Sigmoid colon (tissue), 7 donors: ENCODE results near the gene FBXO44. TPM values are rescaled to one million over a fixed set of nuclear protein-coding genes. Genes with fewer than 3 reads are reported as not detected.

Experiments
- DNase-seq: peaks from one replicate; pipeline ENCODE4 v3.0.0-alpha.2; 2019
- H3K27ac ChIP-seq, 4 donors: fragments of 200-600 bp; sonication (generic); one replicate each; pipeline ENCODE4 v1.5.1; 2016 to 2019; ENCODE audit warnings: mild to moderate bottlenecking in 1 of 4
- H3K27me3 ChIP-seq, 3 donors: fragments of 200-600 bp; sonication (generic); one replicate each; pipeline ENCODE4 v1.5.1; 2019; ENCODE audit warnings: mild to moderate bottlenecking in 1 of 3
- H3K36me3 ChIP-seq, 4 donors: fragments of 200-600 bp; sonication (generic); one replicate each; pipeline ENCODE4 v1.5.1; 2016 to 2019
- H3K4me1 ChIP-seq, 4 donors: fragments of 200-600 bp; sonication (generic); one replicate each; pipeline ENCODE4 v1.5.1; 2017 to 2019
- H3K4me3 ChIP-seq, 4 donors: fragments of 200-600 bp; sonication (generic); one replicate each; pipeline ENCODE4 v1.5.1; 2017 to 2019; ENCODE audit warnings: mild to moderate bottlenecking in 2 of 4, moderate library complexity in 1 of 4
- H3K9me3 ChIP-seq, 4 donors: fragments of 200-600 bp in 3 of 4; sonication (generic) in 3 of 4; one replicate each; pipeline versions ENCODE4 v1.5.1 to v1.6.1; 2013 to 2019
- EP300 ChIP-seq, 4 donors: sonication (generic); formaldehyde crosslinking; IDR thresholded peaks; one replicate each; pipeline ENCODE4 v1.6.1; 2017; ENCODE audit warnings: antibody characterized with exemption in 4 of 4
- POLR2A ChIP-seq, 2 donors: fragments of 450-650 bp; IDR thresholded peaks; one replicate each; pipeline ENCODE4 v1.6.1; 2016; ENCODE audit warnings: antibody characterized with exemption in 2 of 2, mild to moderate bottlenecking in 2 of 2, moderate library complexity in 2 of 2
- POLR2AphosphoS5 ChIP-seq, 4 donors: sonication (generic); formaldehyde crosslinking; IDR thresholded peaks; one replicate each; pipeline ENCODE4 v1.6.1; 2017; ENCODE audit warnings: antibody characterized with exemption in 4 of 4
- WGBS, 2 donors: extraction: QIAGEN DNeasy Blood & Tissue Kit; methylation state at CpG; one replicate each; pipeline ENCODE4 v1.1.7; 2013; 5-methylcytosine and 5-hydroxymethylcytosine counted together
- intact Hi-C: fragments of 100-400 bp; cut with DNase I; formaldehyde crosslinking; loops from one replicate; pipeline ENCODE4 v1.15.1; 2023
- polyA plus RNA-seq, 3 donors: library from polyadenylated mRNA; stranded (reverse); fragments of 200-250 nt; gene quantifications; one replicate each; pipeline ENCODE4 v1.2.3, GENCODE V29; 2013
- total RNA-seq, 4 donors: library from RNA; depleted of rRNA; stranded (reverse); fragments of >200 nt; gene quantifications; one replicate each; pipeline ENCODE4 v1.1.0, GENCODE V29; 2016
- TF ChIP-seq, protein P1 (sequence below), 4 experiments: fragments of 450-650 bp in 3 of 4; fragments of 200-600 bp in 1 of 4; IDR thresholded peaks; one replicate each; pipeline ENCODE4 v1.5.1; 2016 to 2019; ENCODE audit warnings: antibody characterized with exemption in 4 of 4, mild to moderate bottlenecking in 3 of 4, moderate library complexity in 2 of 4
- donor health status: healthy with polysubstance abuse.
- donor health status: Bipolar disorder and iron deficiency.
- donor health status: healthy.

Gene FBXO44
- total and polyA plus RNA-seq, 7 donors: 1.6 to 27.3 (median 14.2) TPM

DNA sequence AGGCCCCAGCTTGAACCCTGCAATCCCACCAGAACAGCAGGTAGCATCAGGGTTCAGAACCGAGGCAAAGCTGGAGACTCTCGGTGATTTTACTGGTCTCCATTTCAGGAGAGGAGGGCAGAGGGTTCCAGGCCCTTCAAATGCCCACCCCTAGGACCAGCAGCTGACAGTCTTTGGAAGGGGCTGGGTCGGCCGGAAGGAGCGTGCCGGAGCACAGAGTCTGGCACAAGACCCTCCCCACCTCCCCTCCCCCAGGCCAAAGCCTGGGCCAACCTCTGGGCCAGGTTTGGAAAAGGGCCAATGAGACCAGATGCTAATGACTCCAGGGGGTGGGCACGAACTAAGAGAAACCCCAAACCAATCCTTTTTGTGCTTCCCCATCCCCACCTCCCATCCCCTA lies 7.3 kb upstream of the FBXO44 start:
- Histone ChIP-seq H3K27ac (no peak overlapping the region), H3K4me3 (no peak overlapping the region), H3K4me1 (peaks cover 0 to 31% (median 26%) of the 10 kb centered on the region in 4 donors), H3K27me3 (peaks cover 7 to 39% (median 32%) of the 10 kb centered on the region in 3 donors), H3K9me3 (no peaks in the 10 kb centered on the region), H3K36me3 (no peaks in the 10 kb centered on the region)
- WGBS, 2 donors: 74 to 81% methylated on average over 7 of the region's 7 CpGs
- DNase-seq: no peak
- TF ChIP-seq POLR2A (IDR thresholded peaks at IDR 0.05) (no peak), POLR2AphosphoS5 (IDR thresholded peaks at IDR 0.05) (no peak), EP300 (IDR thresholded peaks at IDR 0.05) (no peak)
- TF ChIP-seq, protein P1, sequence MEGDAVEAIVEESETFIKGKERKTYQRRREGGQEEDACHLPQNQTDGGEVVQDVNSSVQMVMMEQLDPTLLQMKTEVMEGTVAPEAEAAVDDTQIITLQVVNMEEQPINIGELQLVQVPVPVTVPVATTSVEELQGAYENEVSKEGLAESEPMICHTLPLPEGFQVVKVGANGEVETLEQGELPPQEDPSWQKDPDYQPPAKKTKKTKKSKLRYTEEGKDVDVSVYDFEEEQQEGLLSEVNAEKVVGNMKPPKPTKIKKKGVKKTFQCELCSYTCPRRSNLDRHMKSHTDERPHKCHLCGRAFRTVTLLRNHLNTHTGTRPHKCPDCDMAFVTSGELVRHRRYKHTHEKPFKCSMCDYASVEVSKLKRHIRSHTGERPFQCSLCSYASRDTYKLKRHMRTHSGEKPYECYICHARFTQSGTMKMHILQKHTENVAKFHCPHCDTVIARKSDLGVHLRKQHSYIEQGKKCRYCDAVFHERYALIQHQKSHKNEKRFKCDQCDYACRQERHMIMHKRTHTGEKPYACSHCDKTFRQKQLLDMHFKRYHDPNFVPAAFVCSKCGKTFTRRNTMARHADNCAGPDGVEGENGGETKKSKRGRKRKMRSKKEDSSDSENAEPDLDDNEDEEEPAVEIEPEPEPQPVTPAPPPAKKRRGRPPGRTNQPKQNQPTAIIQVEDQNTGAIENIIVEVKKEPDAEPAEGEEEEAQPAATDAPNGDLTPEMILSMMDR (IDR thresholded peaks at IDR 0.05): no peak
- intact Hi-C loops: no loop called here

DNA sequence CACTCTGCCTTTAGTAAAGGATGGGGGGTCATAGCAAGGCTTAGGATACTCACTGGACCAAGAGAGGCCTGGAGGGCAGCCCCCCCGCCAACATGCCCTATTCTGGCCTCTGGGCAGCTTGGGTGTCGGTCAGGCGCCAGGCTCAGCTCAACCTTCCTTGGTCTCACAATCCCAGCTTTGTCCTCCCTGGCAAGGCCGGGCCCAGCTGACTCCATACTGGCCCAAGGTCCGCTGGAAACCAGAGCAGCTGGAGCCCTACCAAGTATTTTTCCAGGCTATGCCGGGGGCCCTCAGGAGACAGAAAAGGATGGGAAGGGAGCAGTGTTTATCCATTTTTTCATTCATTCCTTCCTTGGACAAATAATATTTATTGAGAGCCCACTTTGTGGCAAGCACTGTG lies 6.6 kb upstream of the FBXO44 start:
- TF ChIP-seq EP300 (IDR thresholded peaks at IDR 0.05) (no peak), POLR2A (IDR thresholded peaks at IDR 0.05) (no peak), POLR2AphosphoS5 (IDR thresholded peaks at IDR 0.05) (no peak)
- TF ChIP-seq, protein P1 (IDR thresholded peaks at IDR 0.05): no peak
- 35 to 74% methylated on average over 6 of the region's 6 CpGs for WGBS, 2 donors
- intact Hi-C loops: no loop called here
- peaks cover 7 to 39% (median 32%) of the 10 kb centered on the region in 3 donors for H3K27me3 ChIP-seq
- H3K36me3 ChIP-seq: no peaks in the 10 kb centered on the region
- no peak for DNase-seq
- no peak overlapping the region for H3K4me3 ChIP-seq
- H3K27ac ChIP-seq: no peak overlapping the region
- no peaks in the 10 kb centered on the region for H3K9me3 ChIP-seq
- peaks cover 0 to 31% (median 26%) of the 10 kb centered on the region in 4 donors for H3K4me1 ChIP-seq

DNA sequence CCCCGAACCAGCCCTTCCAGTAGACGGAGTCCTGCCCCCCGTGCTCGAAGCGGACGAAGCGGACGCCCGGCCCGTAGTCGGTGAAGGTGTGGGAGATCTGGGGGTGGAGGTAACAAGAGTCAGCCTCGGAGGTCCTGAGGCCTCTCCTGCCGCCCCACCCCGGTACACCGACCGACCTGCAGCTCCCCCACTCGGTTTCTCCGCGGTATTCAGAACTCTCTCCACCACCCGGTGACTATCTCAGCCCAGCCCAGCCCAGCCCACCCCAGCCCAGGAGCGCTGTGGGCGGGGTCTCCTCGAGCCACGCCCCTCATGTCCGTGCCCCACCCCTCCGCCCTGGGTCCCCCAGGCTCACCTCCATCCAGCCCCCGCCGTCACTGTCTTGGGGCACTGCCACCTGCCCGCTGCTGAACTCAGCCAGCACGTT lies 5.9 kb upstream of the FBXO44 start:
- intact Hi-C loops: no loop called here
- Histone ChIP-seq H3K4me3 (no peak overlapping the region), H3K4me1 (peaks cover 0 to 31% (median 26%) of the 10 kb centered on the region in 4 donors), H3K27me3 (peaks cover 7 to 39% (median 32%) of the 10 kb centered on the region in 3 donors), H3K9me3 (no peaks in the 10 kb centered on the region), H3K36me3 (no peaks in the 10 kb centered on the region), H3K27ac (no peak overlapping the region)
- TF ChIP-seq POLR2AphosphoS5 (IDR thresholded peaks at IDR 0.05) (no peak), EP300 (IDR thresholded peaks at IDR 0.05) (no peak), POLR2A (IDR thresholded peaks at IDR 0.05) (no peak)
- TF ChIP-seq, protein P1 (IDR thresholded peaks at IDR 0.05): no peak
- 8 to 15% methylated on average over 30 of the region's 30 CpGs for WGBS, 2 donors
- DNase-seq: no peak

DNA sequence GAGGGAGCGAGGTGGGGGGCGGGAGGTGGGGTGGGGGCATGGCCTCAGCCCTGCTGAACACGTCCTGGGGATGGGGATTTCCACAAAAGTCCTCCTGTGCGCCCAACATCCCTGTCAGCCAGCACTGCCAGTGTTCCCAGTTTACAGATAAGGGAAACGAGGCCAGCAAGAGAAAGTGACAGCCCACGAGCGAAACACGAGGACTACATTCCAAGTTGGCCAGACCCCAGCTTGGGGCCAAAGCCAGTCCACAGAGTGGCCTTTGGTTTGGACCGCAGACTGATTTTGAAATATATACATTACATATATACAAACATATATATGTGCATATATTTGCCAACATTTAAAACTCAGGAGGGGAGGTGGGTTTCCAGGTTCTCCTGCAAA lies 5.4 kb upstream of the FBXO44 start:
- Histone ChIP-seq H3K4me3 (no peak overlapping the region), H3K36me3 (no peaks in the 10 kb centered on the region), H3K9me3 (no peaks in the 10 kb centered on the region), H3K27me3 (peaks cover 7 to 39% (median 32%) of the 10 kb centered on the region in 3 donors), H3K27ac (no peak overlapping the region), H3K4me1 (peaks cover 0 to 35% (median 29%) of the 10 kb centered on the region in 4 donors)
- DNase-seq: no peak
- 8 to 26% methylated on average over 9 of the region's 9 CpGs for WGBS, 2 donors
- no peak for TF ChIP-seq POLR2AphosphoS5 (IDR thresholded peaks at IDR 0.05)
- TF ChIP-seq POLR2A (IDR thresholded peaks at IDR 0.05): no peak
- TF ChIP-seq EP300 (IDR thresholded peaks at IDR 0.05): no peak
- TF ChIP-seq, protein P1 (IDR thresholded peaks at IDR 0.05): no peak
- intact Hi-C loops: no loop called here
